DND-41 (cell line): Measurements from ENCODE around the gene RXYLT1.

ENCODE experiments used
- ATAC-seq: fragments of 200-7000 bp; cut with Tn5 transposase; 3 replicates; pipeline ENCODE4 v1.9.1; 2021; ENCODE audit warnings: low read depth; ENCODE audit not compliant: insufficient read depth
- DNase-seq: peaks from one replicate; pipeline ENCODE4 v3.0.0-alpha.2; 2020
- H2AFZ ChIP-seq: 2 replicates; pipeline ENCODE4 v1.6.0; 2012; ENCODE audit warnings: low read depth, low read length
- H3K27ac ChIP-seq: 2 replicates; pipeline ENCODE4 v1.5.1; 2012; ENCODE audit warnings: low read length, inconsistent platforms
- H3K27me3 ChIP-seq: fragments of 200-600 bp; sonication (generic); 2 replicates; pipeline ENCODE4 v1.6.0; 2012; ENCODE audit warnings: low read length, mild to moderate bottlenecking, inconsistent platforms; ENCODE audit not compliant: insufficient read depth, poor library complexity
- H3K36me3 ChIP-seq: 2 replicates; pipeline ENCODE4 v1.5.1; 2012; ENCODE audit warnings: low read length, inconsistent platforms; ENCODE audit not compliant: insufficient read depth
- H3K4me1 ChIP-seq: 2 replicates; pipeline ENCODE4 v1.5.1; 2012; ENCODE audit warnings: mild to moderate bottlenecking, low read length; ENCODE audit not compliant: insufficient read depth
- H3K4me2 ChIP-seq: 2 replicates; pipeline ENCODE4 v1.6.0; 2012; ENCODE audit warnings: mild to moderate bottlenecking, moderate library complexity, low read length, inconsistent platforms; ENCODE audit not compliant: insufficient read depth
- H3K4me3 ChIP-seq, 2 experiments: fragments of 200-600 bp in 1 of 2; shearing (Covaris generic) in 1 of 2; 2 replicates each; pipeline ENCODE4 v1.5.1; 2012 to 2016; ENCODE audit warnings: inconsistent platforms in 2 of 2, low read length in 2 of 2, mild to moderate bottlenecking in 2 of 2, low read depth in 1 of 2, moderate library complexity in 1 of 2
- H3K79me2 ChIP-seq: 2 replicates; pipeline ENCODE4 v1.6.0; 2012; ENCODE audit warnings: low read length, inconsistent platforms; ENCODE audit not compliant: insufficient read depth
- H3K9ac ChIP-seq: 2 replicates; pipeline ENCODE4 v1.6.0; 2012; ENCODE audit warnings: low read depth, mild to moderate bottlenecking, inconsistent platforms, low read length, moderate library complexity
- H3K9me3 ChIP-seq: 2 replicates; pipeline ENCODE4 v1.5.1; 2012; ENCODE audit warnings: low read length, moderate library complexity, mild to moderate bottlenecking, inconsistent platforms; ENCODE audit not compliant: insufficient read depth, severe bottlenecking
- H4K20me1 ChIP-seq: 2 replicates; pipeline ENCODE4 v1.6.0; 2012; ENCODE audit warnings: low read length; ENCODE audit not compliant: insufficient read depth
- CTCF ChIP-seq: IDR thresholded peaks from 2 replicates; pipeline ENCODE4 v1.5.1; 2012; ENCODE audit warnings: borderline replicate concordance, low read length, moderate library complexity, mild to moderate bottlenecking; ENCODE audit not compliant: poor library complexity, severe bottlenecking; ENCODE audit errors: extremely low read depth
- EZH2 ChIP-seq: IDR thresholded peaks from 3 replicates; pipeline ENCODE4 v1.6.1; 2012; ENCODE audit warnings: borderline replicate concordance, low read depth, mild to moderate bottlenecking, moderate library complexity, low read length, inconsistent platforms; ENCODE audit not compliant: severe bottlenecking

RXYLT1 gene

GRCh38 chr12:63777340-63777739 is 2.4 kb upstream of the RXYLT1 start:
- ATAC-seq (no peak), DNase-seq (no peak)
- TF ChIP-seq EZH2 (no peak), CTCF (no peak)
- Histone ChIP-seq H3K27ac (no peak overlapping the region), H3K27me3 (no peaks in the 10 kb centered on the region), H3K4me1 (peaks cover 21% of the 10 kb centered on the region), H3K79me2 (peaks cover 10% of the 10 kb centered on the region), H3K36me3 (peaks cover 6% of the 10 kb centered on the region), H2AFZ (no peak overlapping the region), H3K4me2 (no peak overlapping the region), H3K9me3 (no peaks in the 10 kb centered on the region), H3K4me3 (no peak overlapping the region), H3K9ac (no peak overlapping the region), H4K20me1 (no peaks in the 10 kb centered on the region)

- no peak for TF ChIP-seq EZH2
- no peak for TF ChIP-seq CTCF
- no peak for ATAC-seq
- no peak overlapping the region for H3K27ac ChIP-seq
Observed at GRCh38 chr12:63782466-63782865, 2.8 kb downstream of the RXYLT1 start.

GRCh38 chr12:63787306-63787705 is 7.6 kb downstream of the RXYLT1 start:
- Histone ChIP-seq H3K9me3 (no peaks in the 10 kb centered on the region), H3K4me3 (no peak overlapping the region), H3K27ac (no peak overlapping the region), H3K4me2 (no peak overlapping the region), H4K20me1 (no peaks in the 10 kb centered on the region), H3K79me2 (no peaks in the 10 kb centered on the region), H3K9ac (no peak overlapping the region), H2AFZ (no peak overlapping the region), H3K27me3 (no peaks in the 10 kb centered on the region), H3K4me1 (no peaks in the 10 kb centered on the region), H3K36me3 (peaks cover 70% of the 10 kb centered on the region)
- no peak for TF ChIP-seq EZH2
- TF ChIP-seq CTCF, result no peak
- no peak for ATAC-seq
- no peak for DNase-seq

More at GRCh38 chr12:63782466-63782865, 2.8 kb downstream of the RXYLT1 start:
- Histone ChIP-seq H4K20me1 (no peaks in the 10 kb centered on the region), H3K4me1 (peaks cover 21% of the 10 kb centered on the region), H3K27me3 (no peaks in the 10 kb centered on the region), H3K79me2 (peaks cover 10% of the 10 kb centered on the region), H3K4me2 (no peak overlapping the region), H3K9me3 (no peaks in the 10 kb centered on the region), H3K9ac (no peak overlapping the region), H2AFZ (no peak overlapping the region), H3K36me3 (peaks cover 40% of the 10 kb centered on the region), H3K4me3 (no peak overlapping the region)
- DNase-seq, result no peak

GRCh38 chr12:63790608-63790945 is 10.9 kb downstream of the RXYLT1 start:
- Histone ChIP-seq H3K27me3 (no peaks in the 10 kb centered on the region), H4K20me1 (no peaks in the 10 kb centered on the region), H2AFZ (no peak overlapping the region), H3K36me3 (peaks cover 53% of the 10 kb centered on the region), H3K4me1 (no peaks in the 10 kb centered on the region), H3K27ac (no peak overlapping the region), H3K4me2 (no peak overlapping the region), H3K79me2 (no peaks in the 10 kb centered on the region), H3K9me3 (no peaks in the 10 kb centered on the region), H3K4me3 (no peak overlapping the region), H3K9ac (no peak overlapping the region)
- TF ChIP-seq CTCF (no peak), EZH2 (no peak)
- DNase-seq (no peak), ATAC-seq (no peak)
